Measurements from ENCODE around the gene TAF11L11.
"Not testable (repeated sequence)": the region's sequence is repeated elsewhere in the genome, so short reads cannot be mapped to it uniquely, and the experiment has no call there.

Gene TAF11L11

DNA sequence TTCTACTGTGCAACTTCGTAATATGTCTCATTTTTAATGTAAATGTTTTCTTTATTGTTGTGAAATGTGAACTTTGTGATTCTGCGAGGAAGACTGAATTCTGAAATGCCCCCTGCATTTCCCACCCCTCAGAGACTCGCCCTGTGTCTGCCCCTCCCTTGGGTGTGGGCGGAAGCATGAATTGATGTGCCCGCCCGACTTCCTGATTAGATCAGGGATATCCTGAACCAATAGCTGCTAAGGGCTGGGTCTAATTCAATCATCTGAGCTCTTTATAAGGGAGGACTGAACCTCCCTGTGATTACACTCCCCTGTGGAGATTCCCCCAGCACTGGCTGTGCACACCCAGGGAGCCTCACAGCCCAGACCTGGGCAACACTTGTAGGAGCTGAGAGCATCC is at the start of gene TAF11L11:
TAF11L11 (plus strand) TSS at position 304 of the 400 bp plus-strand sequence.
- not testable (repeated sequence) for DNase-seq (ENCODE audit: low read depth in 1 of 2, low spot score in 1 of 2)

DNA sequence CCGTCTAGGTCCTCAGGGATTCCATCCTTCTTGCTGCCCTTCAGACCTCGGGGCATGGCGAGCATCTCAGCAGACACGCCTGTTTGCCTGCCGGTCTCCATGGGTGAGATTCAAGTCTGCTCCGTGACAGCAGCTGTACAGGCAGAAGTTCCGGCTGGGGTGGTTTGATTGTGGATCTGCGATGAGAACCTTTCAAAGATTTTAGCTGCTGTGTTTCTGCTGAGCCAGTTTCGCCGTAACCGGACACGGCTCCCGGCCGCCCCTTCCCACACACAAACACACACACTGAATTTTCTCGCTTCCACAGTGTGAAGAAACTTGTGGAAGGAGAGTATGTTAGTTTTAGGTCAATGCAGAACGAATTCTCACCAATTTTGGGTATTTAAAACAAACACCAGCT is 18.3 kb upstream of the TAF11L11 start, which contains the start of gene TAF11L7:
TAF11L7 (minus strand) TSS at position 101 of the 400 bp plus-strand sequence.
- DNase-seq (ENCODE audit: low read depth in 1 of 2, low spot score in 1 of 2), result not testable (repeated sequence)

DNA sequence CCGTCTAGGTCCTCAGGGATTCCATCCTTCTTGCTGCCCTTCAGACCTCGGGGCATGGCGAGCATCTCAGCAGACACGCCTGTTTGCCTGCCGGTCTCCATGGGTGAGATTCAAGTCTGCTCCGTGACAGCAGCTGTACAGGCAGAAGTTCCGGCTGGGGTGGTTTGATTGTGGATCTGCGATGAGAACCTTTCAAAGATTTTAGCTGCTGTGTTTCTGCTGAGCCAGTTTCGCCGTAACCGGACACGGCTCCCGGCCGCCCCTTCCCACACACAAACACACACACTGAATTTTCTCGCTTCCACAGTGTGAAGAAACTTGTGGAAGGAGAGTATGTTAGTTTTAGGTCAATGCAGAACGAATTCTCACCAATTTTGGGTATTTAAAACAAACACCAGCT is 13.1 kb upstream of the TAF11L11 start, which contains the start of gene TAF11L8:
TAF11L8 (minus strand) TSS at position 101 of the 400 bp plus-strand sequence.
- not testable (repeated sequence) for DNase-seq (ENCODE audit: low read depth in 1 of 2, low spot score in 1 of 2)

DNA sequence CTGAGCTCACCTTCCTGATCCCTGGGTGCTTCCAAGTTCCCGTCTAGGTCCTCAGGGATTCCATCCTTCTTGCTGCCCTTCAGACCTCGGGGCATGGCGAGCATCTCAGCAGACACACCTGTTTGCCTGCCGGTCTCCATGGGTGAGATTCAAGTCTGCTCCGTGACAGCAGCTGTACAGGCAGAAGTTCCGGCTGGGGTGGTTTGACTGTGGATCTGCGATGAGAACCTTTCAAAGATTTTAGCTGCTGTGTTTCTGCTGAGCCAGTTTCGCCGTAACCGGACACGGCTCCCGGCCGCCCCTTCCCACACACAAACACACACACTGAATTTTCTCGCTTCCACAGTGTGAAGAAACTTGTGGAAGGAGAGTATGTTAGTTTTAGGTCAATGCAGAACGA is 9.7 kb upstream of the TAF11L11 start, which contains the start of gene TAF11L9:
TAF11L9 (minus strand) TSS at position 140 of the 400 bp plus-strand sequence.
- DNase-seq (ENCODE audit: low read depth in 1 of 2, low spot score in 1 of 2), result not testable (repeated sequence)

DNA sequence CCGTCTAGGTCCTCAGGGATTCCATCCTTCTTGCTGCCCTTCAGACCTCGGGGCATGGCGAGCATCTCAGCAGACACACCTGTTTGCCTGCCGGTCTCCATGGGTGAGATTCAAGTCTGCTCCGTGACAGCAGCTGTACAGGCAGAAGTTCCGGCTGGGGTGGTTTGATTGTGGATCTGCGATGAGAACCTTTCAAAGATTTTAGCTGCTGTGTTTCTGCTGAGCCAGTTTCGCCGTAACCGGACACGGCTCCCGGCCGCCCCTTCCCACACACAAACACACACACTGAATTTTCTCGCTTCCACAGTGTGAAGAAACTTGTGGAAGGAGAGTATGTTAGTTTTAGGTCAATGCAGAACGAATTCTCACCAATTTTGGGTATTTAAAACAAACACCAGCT is 6.3 kb upstream of the TAF11L11 start, which contains the start of gene TAF11L10:
TAF11L10 (minus strand) TSS at position 101 of the 400 bp plus-strand sequence.
- not testable (repeated sequence) for DNase-seq (ENCODE audit: low read depth in 1 of 2, low spot score in 1 of 2)

DNA sequence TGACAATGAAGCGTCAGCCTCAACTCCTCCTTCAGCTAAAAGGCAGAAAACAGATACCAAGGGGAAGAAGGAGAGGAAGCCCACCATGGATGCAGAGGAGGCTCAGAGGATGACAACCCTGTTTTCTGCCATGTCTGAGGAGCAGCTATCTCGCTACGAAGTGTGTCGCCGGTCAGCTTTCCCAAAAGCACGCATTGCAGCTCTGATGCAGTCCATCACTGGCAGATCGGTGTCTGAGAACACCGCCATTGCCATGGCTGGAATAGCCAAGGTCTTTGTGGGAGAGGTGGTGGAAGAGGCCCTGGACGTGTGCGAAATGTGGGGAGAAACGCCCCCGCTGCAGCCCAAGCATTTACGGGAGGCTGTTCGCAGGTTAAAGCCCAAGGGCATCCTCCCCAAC is 968 bp downstream of the TAF11L11 start:
- DNase-seq (ENCODE audit: low read depth in 1 of 2, low spot score in 1 of 2), result no peak

DNA sequence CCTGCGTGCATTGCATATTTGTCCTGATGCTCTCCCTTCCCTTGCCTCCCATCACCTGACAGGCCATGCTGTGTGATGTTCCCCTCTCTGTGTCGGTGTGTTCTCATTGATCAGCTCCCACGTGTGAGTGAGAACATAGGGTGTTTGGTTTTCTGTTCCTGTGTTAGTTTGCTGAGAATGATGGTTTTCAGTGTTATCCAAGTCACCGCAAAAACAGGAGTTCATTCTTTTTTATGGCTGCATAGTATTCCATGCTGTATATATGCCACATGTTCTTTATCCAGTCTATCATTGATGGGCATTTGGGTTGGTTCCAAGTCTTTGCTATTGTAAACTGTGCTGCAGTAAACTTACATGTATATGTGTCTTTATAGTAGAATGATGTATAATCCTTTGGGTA is 3.5 kb downstream of the TAF11L11 start:
- DNase-seq (ENCODE audit: low read depth in 1 of 2, low spot score in 1 of 2), result not testable (repeated sequence)

DNA sequence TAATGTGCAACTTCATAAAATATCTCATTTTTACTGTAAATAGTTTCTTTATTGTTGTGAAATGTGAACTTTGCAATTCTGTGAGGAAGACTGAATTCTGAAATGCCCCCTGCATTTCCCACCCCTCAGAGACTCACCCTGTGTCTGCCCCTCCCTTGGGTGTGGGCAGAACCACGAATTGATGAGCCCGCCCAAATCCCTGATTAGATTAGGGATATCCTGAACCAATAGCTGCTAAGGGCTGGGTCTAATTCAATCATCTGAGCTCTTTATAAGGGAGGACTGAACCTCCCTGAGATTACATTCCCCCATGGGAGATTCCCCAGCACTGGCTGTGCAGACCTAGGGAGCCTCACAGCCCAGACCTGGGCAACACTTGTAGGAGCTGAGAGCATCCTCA is 6.1 kb downstream of the TAF11L11 start, which contains the start of gene TAF11L12:
TAF11L12 (plus strand) TSS at position 301 of the 400 bp plus-strand sequence.
- DNase-seq (ENCODE audit: low read depth in 1 of 2, low spot score in 1 of 2), result not testable (repeated sequence)

DNA sequence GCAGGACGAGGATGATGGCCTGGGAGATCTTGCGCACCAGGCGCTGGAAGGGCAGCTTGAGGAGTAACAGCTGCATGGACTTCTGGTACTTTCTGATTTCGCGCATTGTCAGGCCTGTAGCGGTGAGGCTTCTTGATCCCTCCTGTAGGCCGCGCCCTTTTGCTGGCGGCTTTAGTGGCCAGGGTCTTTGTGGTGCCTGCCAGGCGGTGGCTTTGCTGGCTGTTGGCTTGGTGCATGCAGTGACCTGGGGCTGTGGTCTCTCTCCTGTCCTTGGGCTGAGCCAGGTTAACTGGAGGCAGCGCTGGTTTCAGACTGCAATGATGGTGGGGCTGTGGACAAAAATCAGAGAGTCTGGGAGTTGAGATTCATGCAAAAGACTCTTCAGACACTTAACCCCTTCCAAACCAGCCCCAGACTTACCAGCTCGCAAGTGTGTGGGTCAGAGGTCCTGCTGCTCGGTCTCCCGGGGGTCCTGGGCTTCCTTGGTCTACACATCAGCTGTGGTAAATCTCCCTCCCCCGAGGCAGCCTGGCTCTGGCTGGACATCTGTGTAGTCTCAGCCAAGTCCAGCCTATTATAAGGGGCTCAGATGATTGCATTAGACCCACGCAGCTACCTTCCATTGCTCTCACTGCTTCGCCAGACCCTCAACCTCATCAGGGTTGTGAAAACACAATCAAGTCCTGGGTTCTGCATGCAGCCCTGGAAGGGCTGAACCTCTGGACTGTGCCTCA is 11.1 kb downstream of the TAF11L11 start:
- no peak for DNase-seq (ENCODE audit: low read depth in 1 of 2, low spot score in 1 of 2)

DNA sequence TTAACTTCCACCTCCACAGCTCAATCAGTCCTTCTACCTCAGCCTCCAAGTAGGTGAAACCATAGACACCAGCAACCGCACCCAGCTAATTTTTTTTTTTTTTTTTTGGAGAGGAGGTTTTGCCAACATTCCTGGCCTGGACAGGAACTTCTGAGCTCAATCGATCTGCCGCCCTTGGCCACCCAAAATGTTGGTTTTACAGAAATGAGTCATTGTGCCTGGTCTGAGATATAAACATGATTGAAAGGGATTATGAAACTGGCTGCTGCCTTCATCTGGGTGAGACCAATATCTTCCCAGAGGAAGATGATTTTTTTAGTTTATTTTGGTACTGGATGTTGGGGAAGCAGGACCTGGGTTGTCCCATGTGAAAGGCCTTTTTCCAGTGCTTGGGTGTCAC is 15.4 kb downstream of the TAF11L11 start:
- no peak for DNase-seq (ENCODE audit: low read depth in 1 of 2, low spot score in 1 of 2)

DNA sequence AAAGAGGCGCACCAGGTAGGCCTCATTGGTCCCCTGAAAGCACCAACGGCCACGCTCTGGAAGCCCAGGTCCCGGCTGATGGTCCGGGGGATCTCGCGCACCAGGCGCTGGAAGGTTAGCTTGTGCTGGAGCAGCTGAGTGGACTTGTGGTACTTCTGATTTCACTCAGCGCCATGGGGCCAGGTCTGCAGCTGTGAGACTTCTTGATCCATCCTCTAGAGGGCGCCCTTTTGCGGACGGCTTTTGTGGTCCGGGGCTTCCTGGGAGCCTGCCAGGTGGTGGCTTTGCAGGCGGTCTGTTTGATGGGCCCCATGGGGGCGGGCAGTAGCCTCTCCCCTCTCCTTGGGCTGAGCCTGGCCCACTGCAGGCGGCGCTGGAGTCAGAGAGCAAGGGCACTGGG is 16.6 kb downstream of the TAF11L11 start:
- no peak for DNase-seq (ENCODE audit: low read depth in 1 of 2, low spot score in 1 of 2)

DNA sequence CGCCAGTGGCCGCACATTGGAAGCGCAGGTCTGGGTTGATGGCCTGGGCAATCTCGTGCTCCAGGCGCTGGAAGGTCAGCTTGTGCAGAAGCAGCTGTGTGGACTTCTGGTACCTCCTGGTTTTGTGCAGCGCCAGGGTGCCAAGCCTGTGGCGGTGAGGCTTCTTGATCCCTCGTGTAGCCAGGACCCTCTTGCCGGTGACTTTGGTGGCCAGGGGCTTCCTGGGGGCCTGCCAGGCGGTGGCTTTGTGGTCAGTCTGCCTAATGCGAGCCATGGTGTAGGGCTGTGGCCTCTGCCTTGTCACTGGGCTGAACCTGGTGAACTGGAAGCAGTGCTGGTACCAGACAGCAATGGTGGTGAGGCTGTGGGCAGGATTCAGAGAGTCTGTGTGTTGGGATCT is 21.7 kb downstream of the TAF11L11 start:
- DNase-seq (ENCODE audit: low read depth in 1 of 2, low spot score in 1 of 2), result no peak

DNA sequence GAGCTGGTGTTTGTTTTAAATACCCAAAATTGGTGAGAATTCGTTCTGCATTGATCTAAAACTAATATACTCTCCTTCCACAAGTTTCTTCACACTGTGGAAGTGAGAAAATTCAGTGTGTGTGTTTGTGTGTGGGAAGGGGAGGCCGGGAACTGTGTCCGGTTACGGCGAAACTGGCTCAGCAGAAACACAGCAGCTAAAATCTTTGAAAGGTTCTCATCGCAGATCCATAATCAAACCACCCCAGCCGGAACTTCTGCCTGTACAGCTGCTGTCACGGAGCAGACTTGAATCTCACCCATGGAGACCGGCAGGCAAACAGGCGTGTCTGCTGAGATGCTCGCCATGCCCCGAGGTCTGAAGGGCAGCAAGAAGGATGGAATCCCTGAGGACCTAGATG is 27.8 kb downstream of the TAF11L11 start, which contains the start of gene TAF11L13:
TAF11L13 (plus strand) TSS at position 301 of the 400 bp plus-strand sequence.
- not testable (repeated sequence) for DNase-seq (ENCODE audit: low read depth in 1 of 2, low spot score in 1 of 2)

DNA sequence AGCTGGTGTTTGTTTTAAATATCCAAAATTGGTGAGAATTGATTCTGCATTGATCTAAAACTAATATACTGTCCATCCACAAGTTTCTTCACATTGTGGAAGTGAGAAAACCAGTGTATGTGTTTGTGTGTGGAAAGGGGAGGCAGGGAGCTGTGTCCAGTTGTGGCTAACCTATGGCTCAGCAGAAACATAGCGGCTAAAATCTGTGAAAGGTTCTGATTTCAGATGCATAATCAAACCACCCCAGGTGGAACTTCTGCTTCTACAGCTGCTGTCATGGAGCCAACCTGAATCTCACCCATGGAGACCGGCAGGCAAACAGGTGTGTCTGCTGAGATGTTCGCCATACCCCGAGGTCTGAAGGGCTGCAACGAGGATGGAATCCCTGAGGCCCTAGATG is 30.2 kb downstream of the TAF11L11 start, which contains the start of gene TAF11L14:
TAF11L14 (plus strand) TSS at position 301 of the 400 bp plus-strand sequence.
- DNase-seq (ENCODE audit: low read depth in 1 of 2, low spot score in 1 of 2), result no peak

DNA sequence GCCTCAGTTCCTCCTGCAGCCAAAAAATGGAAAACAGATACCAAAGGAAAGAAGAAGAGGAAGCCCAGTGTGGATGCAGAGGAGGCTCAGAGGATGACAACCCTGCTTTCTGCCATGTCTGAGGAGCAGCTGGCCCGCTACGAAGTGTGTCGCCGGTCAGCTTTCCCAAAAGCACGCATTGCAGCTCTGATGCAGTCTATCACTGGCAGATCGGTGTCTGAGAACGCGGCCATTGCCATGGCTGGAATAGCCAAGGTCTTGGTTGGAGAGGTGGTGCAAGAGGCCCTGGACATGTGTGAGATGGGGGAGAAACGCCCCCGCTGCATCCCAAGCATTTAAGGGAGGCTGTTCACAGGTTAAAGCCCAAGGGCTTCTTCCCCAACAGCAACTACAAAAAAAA is 45.2 kb downstream of the TAF11L11 start:
- DNase-seq (ENCODE audit: low read depth in 1 of 2, low spot score in 1 of 2), result not testable (repeated sequence)

DNA sequence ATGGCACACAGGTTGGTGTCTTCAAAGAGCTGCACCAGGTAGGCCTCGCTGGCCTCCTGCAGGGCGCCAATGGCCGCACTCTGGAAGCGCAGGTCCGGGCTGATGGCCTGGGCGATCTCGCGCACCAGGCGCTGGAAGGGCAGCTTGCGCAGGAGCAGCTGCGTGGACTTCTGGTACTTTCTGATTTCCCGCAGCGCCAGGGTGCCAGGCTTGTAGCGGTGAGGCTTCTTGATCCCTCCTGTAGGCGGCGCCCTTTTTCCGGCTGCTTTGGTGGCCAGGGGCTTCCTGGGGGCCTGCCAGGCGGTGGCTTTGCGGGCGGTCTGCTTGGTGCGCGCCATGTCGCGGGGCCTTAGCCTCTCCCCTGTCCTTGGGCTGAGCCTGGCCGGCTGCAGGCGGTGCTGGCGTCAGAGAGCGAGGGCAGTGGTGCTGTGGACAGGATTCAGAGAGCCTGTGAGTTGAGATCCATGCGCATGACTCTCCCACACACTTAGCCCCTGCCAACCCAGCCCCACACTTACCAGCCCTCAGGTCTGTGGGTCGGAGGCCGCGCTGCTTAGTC is 51.3 kb downstream of the TAF11L11 start:
- not testable (repeated sequence) for DNase-seq (ENCODE audit: low read depth in 1 of 2, low spot score in 1 of 2)
